Measurements from ENCODE around the gene RASA3. TPM values are rescaled to one million over a fixed set of nuclear protein-coding genes. Genes with fewer than 3 reads are reported as not detected.
A peak's percentile ranks its signal among the peaks of the same experiment; 100 is the strongest.

RASA3 gene
- total and polyA plus RNA-seq, 2 of the 8 experiments (the other 6 are each of a cell fraction or from before 2014, with no cell fraction given), result 7.5 to 21.9 TPM

- H3K27ac ChIP-seq (ENCODE audit: low read depth, low read length), result no peak overlapping the region
- POLR2A ChIA-PET (ENCODE audit: partially characterized antibody), result interaction anchor here (0.8 to 1.4 kb wide), 2 partner anchors 11 to 42 kb away, joined by 3 to 4 read pairs; no protein-coding TSS in a partner anchor
These were observed 55.9 kb downstream of the RASA3 start for GRCh38 chr13:114076329-114077090.

More at GRCh38 chr13:114076329-114077090, 55.9 kb downstream of the RASA3 start:
- no peak overlapping the region for H3K56ac ChIP-seq (replicated peaks; ENCODE audit: insufficient read length, low read depth, low read length)
- no peak overlapping the region for H3K4ac ChIP-seq (replicated peaks; ENCODE audit: insufficient read length, low read depth, low read length)
- no peaks in the 10 kb centered on the region for H3K36me3 ChIP-seq (ENCODE audit: control insufficient read depth in 2 of 4, insufficient read depth in 4 of 4, low read length in 3 of 4)
- peaks cover 0 to 9% of the 10 kb centered on the region in 2 experiments; a peak in 1 of 4 replicates for H3K79me2 ChIP-seq (ENCODE audit: control insufficient read depth in 1 of 2, insufficient read depth in 2 of 2, low read length in 2 of 2)
- H2AFZ ChIP-seq (ENCODE audit: low read length), result no peak overlapping the region
- 94% methylated on average over 35 of the region's 35 CpGs; no CpG with 5 or more reads in 1 of the 2 experiments for WGBS, 2 experiments (ENCODE audit: extremely low coverage in 1 of 2, insufficient coverage in 1 of 2, insufficient read length in 1 of 2, insufficient replicate concordance in 2 of 2, low coverage in 1 of 2, low lambda C conversion rate in 2 of 2, missing lambda C conversion rate in 1 of 2)
- TF ChIP-seq CBX5 (IDR thresholded peaks at IDR 0.05; ENCODE audit: low read depth, low read length), result no peak
- H2BK12ac ChIP-seq (ENCODE audit: low read depth, low read length), result no peak overlapping the region
- H3K4me3 ChIP-seq (ENCODE audit: extremely low read depth in 1 of 4, insufficient read depth in 2 of 4, low read depth in 3 of 4, low read length in 4 of 4), result no peak overlapping the region
- H2BK15ac ChIP-seq (ENCODE audit: low read length), result no peak overlapping the region
- no peaks in the 10 kb centered on the region for H3K27me3 ChIP-seq (replicated peaks in 1 of 4; ENCODE audit: control insufficient read depth in 3 of 4, extremely low read depth in 1 of 4, insufficient read depth in 3 of 4, low read length in 3 of 4)
- no peak overlapping the region for H3K23ac ChIP-seq (ENCODE audit: insufficient read length)
- CTCF ChIA-PET (ENCODE audit: partially characterized antibody), result interaction anchor here (1.0 kb wide), 1 partner anchor 9 kb away, joined by 4 read pairs; no protein-coding TSS in a partner anchor
- H4K8ac ChIP-seq (ENCODE audit: extremely low read depth, insufficient read depth, low read length), result no peak overlapping the region
- H2BK20ac ChIP-seq (ENCODE audit: low read length), result no peak overlapping the region
- no peak overlapping the region for H2BK120ac ChIP-seq (replicated peaks; ENCODE audit: low read depth, low read length)
- H4K20me1 ChIP-seq (replicated peaks in 1 of 2; ENCODE audit: control insufficient read depth in 1 of 2, insufficient read depth in 2 of 2, low read length in 2 of 2), result peaks cover 0 to 15% of the 10 kb centered on the region in 2 experiments
- H3K79me1 ChIP-seq (ENCODE audit: low read depth, low read length), result peaks cover 10% of the 10 kb centered on the region
- H3K4me1 ChIP-seq (replicated peaks in 1 of 4; ENCODE audit: control insufficient read depth in 3 of 4, insufficient read depth in 4 of 4, low read length in 3 of 4), result peaks cover 0 to 3% (median 1%) of the 10 kb centered on the region in 4 experiments; a peak in 3 of 7 replicates
- H2BK5ac ChIP-seq (ENCODE audit: low read depth, low read length), result 0 out of 2 replicates have a peak overlapping the region, but pooled peaks have one; percentile 63
- H3K14ac ChIP-seq (ENCODE audit: insufficient read length), result no peak overlapping the region
- no peaks in the 10 kb centered on the region for H3K23me2 ChIP-seq (ENCODE audit: low read depth, low read length)
- H3K9ac ChIP-seq (replicated peaks in 1 of 4; ENCODE audit: extremely low read depth in 1 of 4, low read depth in 3 of 4, low read length in 3 of 4), result no peak overlapping the region
- no peak for FAIRE-seq
- no peaks in the 10 kb centered on the region for H3K9me3 ChIP-seq (ENCODE audit: insufficient read depth in 2 of 2, low read depth in 1 of 2, low read length in 1 of 2)
- H4K5ac ChIP-seq (ENCODE audit: insufficient read length, low read depth, low read length), result no peak overlapping the region
- DNase-seq (ENCODE audit: low read depth in 1 of 2, low spot score in 2 of 2), result no peak
- peak overlapping the region; percentile 83; the same call in 1 of the 2 replicates for H2AK5ac ChIP-seq (ENCODE audit: low read depth, low read length)
- H3K18ac ChIP-seq (ENCODE audit: extremely low read depth, low read length), result no peak overlapping the region
- H3K4me2 ChIP-seq (ENCODE audit: insufficient read depth in 1 of 2, low read depth in 2 of 2, low read length in 2 of 2), result no peak overlapping the region
- peak overlapping the region; percentile 85 for H4K91ac ChIP-seq (replicated peaks; ENCODE audit: insufficient read length, low read length)
